ENCODE results near the gene BAG1.

GRCh38 chr9:33241298-33241697, 23.2 kb downstream of the BAG1 start:
- no peak for TF ChIP-seq CTCF (IDR thresholded peaks at IDR 0.05)
- no peak for TF ChIP-seq POLR2A (IDR thresholded peaks at IDR 0.05)

Data from esophagus squamous epithelium (tissue), 4 donors.